Liver (tissue), 9 donors: Measurements from ENCODE around the gene DSG3. TPM values are rescaled to one million over a fixed set of nuclear protein-coding genes. Genes with fewer than 3 reads are reported as not detected.

Experiments used
- DNase-seq: peaks from one replicate; pipeline ENCODE4 v3.0.0-alpha.2; 2017; ENCODE audit warnings: low spot score
- H3K27ac ChIP-seq, 2 donors: one replicate each; pipeline ENCODE4 v1.7.0; 2013; ENCODE audit warnings: inconsistent platforms in 2 of 2, low read length in 2 of 2, control low read depth in 1 of 2, low read depth in 1 of 2, mild to moderate bottlenecking in 1 of 2
- H3K27me3 ChIP-seq, 4 donors: one replicate each; pipeline versions ENCODE4 v1.6.1 to v1.7.0; 2013; ENCODE audit warnings: low read length in 3 of 4, inconsistent platforms in 1 of 4, mild to moderate bottlenecking in 1 of 4, moderate library complexity in 1 of 4; ENCODE audit not compliant: control insufficient read depth in 4 of 4, insufficient read depth in 4 of 4
- H3K36me3 ChIP-seq, 4 donors: one replicate each; pipeline versions ENCODE4 v1.6.1 to v1.7.0; 2013; ENCODE audit warnings: low read length in 3 of 4, mild to moderate bottlenecking in 3 of 4, low read depth in 1 of 4, moderate library complexity in 1 of 4; ENCODE audit not compliant: control insufficient read depth in 4 of 4, insufficient read depth in 3 of 4
- H3K4me1 ChIP-seq, 4 donors: one replicate each; pipeline versions ENCODE4 v1.6.1 to v1.7.0; 2013; ENCODE audit warnings: low read length in 3 of 4, mild to moderate bottlenecking in 3 of 4, moderate library complexity in 1 of 4; ENCODE audit not compliant: control insufficient read depth in 4 of 4, insufficient read depth in 4 of 4
- H3K4me3 ChIP-seq, 3 donors: one replicate each; pipeline versions ENCODE4 v1.6.1 to v1.7.0; 2013; ENCODE audit warnings: low read length in 3 of 3, control low read depth in 1 of 3, low read depth in 1 of 3, mild to moderate bottlenecking in 1 of 3
- H3K9ac ChIP-seq, 2 donors: one replicate each; pipeline ENCODE4 v1.7.0; 2013; ENCODE audit warnings: low read length in 2 of 2, mild to moderate bottlenecking in 2 of 2, moderate library complexity in 2 of 2, control low read depth in 1 of 2, low read depth in 1 of 2
- H3K9me3 ChIP-seq, 4 donors: one replicate each; pipeline versions ENCODE4 v1.6.1 to v1.7.0; 2013; ENCODE audit warnings: low read length in 3 of 4; ENCODE audit not compliant: control insufficient read depth in 4 of 4
- EGR1 ChIP-seq, 2 donors: IDR thresholded peaks; 2 replicates each; pipeline ENCODE4 v1.6.1; 2016 to 2018; ENCODE audit warnings: antibody characterized with exemption in 2 of 2, low read depth in 2 of 2
- FOXA1 ChIP-seq: IDR thresholded peaks from 2 replicates; pipeline ENCODE4 v1.6.1; 2016; ENCODE audit warnings: antibody characterized with exemption
- FOXA2 ChIP-seq: IDR thresholded peaks from 2 replicates; pipeline ENCODE4 v1.6.1; 2016; ENCODE audit warnings: antibody characterized with exemption
- GABPA ChIP-seq, 2 donors: IDR thresholded peaks in 1 of 2; conservative IDR thresholded peaks in 1 of 2; 2 replicates each; pipeline ENCODE4 v1.6.1; 2016; ENCODE audit warnings: antibody characterized with exemption in 2 of 2, mild to moderate bottlenecking in 1 of 2, moderate library complexity in 1 of 2
- HNF4A ChIP-seq, 2 donors: conservative IDR thresholded peaks; 2 replicates each; pipeline ENCODE4 v1.6.1; 2016; ENCODE audit warnings: antibody characterized with exemption in 2 of 2, mild to moderate bottlenecking in 2 of 2
- HNF4G ChIP-seq: IDR thresholded peaks from 2 replicates; pipeline ENCODE4 v1.6.1; 2016; ENCODE audit warnings: antibody characterized with exemption
- JUND ChIP-seq, 2 donors: IDR thresholded peaks; 2 replicates each; pipeline ENCODE4 v1.6.1; 2016; ENCODE audit warnings: antibody characterized with exemption in 2 of 2
- NR2F2 ChIP-seq: IDR thresholded peaks from 2 replicates; pipeline ENCODE4 v1.6.1; 2016; ENCODE audit warnings: antibody characterized with exemption
- RAD21 ChIP-seq, 2 donors: IDR thresholded peaks; 2 replicates each; pipeline ENCODE4 v1.6.1; 2016; ENCODE audit warnings: antibody characterized with exemption in 2 of 2, mild to moderate bottlenecking in 2 of 2
- RXRA ChIP-seq, 2 donors: IDR thresholded peaks; 2 replicates each; pipeline ENCODE4 v1.6.1; 2017 to 2018; ENCODE audit warnings: antibody characterized with exemption in 2 of 2, mild to moderate bottlenecking in 1 of 2
- SP1 ChIP-seq: IDR thresholded peaks from 2 replicates; pipeline ENCODE4 v1.6.1; 2018; ENCODE audit warnings: antibody characterized with exemption, mild to moderate bottlenecking
- TAF1 ChIP-seq: conservative IDR thresholded peaks from 2 replicates; pipeline ENCODE4 v1.6.1; 2016; ENCODE audit warnings: antibody characterized with exemption, mild to moderate bottlenecking
- YY1 ChIP-seq: IDR thresholded peaks from 2 replicates; pipeline ENCODE4 v1.6.1; 2016; ENCODE audit warnings: antibody characterized with exemption, mild to moderate bottlenecking
- WGBS: extraction: QIAGEN DNeasy Blood & Tissue Kit; methylation state at CpG from one replicate; pipeline ENCODE4 v1.1.7; 2013; 5-methylcytosine and 5-hydroxymethylcytosine counted together
- polyA plus RNA-seq, 2 donors: library from polyadenylated mRNA; stranded (reverse) in 1 of 2; unstranded in 1 of 2; fragments of 200-250 nt in 1 of 2; fragments of >200 nt in 1 of 2; fragmentation: Nextera tagmentation in 1 of 2; extraction: Ambion mirVana in 1 of 2; gene quantifications; one replicate each; pipeline versions ENCODE4 v1.2.1 to v1.2.3, GENCODE V29; 2013 to 2015
- total RNA-seq, 2 donors: library from RNA; depleted of rRNA; stranded (reverse); fragments of >200 nt; gene quantifications; one replicate each; pipeline ENCODE4 v1.2.3, GENCODE V29; 2014
- TF ChIP-seq, protein P1 (sequence below): IDR thresholded peaks from 2 replicates; pipeline ENCODE4 v1.6.1; 2016; ENCODE audit warnings: antibody characterized with exemption, mild to moderate bottlenecking
- TF ChIP-seq, protein P2 (sequence below): IDR thresholded peaks from 2 replicates; pipeline ENCODE4 v1.6.1; 2016; ENCODE audit warnings: antibody characterized with exemption
- TF ChIP-seq, protein P3 (sequence below): IDR thresholded peaks from 2 replicates; pipeline ENCODE4 v1.6.1; 2016; ENCODE audit warnings: antibody characterized with exemption
- TF ChIP-seq, protein P4 (sequence below): IDR thresholded peaks from 2 replicates; pipeline ENCODE4 v1.6.1; 2016; ENCODE audit warnings: antibody characterized with exemption
- TF ChIP-seq, protein P5 (sequence below): fragments of 150-350 bp; IDR thresholded peaks from 2 replicates; pipeline ENCODE4 v1.5.1; 2017; ENCODE audit warnings: improper control_type of control experiment, low read depth, low read length; ENCODE audit not compliant: missing input control
- donor health status: healthy.
- donor health status: healthy.
- donor health status: healthy.
- donor health status: healthy.
- donor health status: healthy.

Gene DSG3
- total and polyA plus RNA-seq, 4 donors, result not detected

DNA sequence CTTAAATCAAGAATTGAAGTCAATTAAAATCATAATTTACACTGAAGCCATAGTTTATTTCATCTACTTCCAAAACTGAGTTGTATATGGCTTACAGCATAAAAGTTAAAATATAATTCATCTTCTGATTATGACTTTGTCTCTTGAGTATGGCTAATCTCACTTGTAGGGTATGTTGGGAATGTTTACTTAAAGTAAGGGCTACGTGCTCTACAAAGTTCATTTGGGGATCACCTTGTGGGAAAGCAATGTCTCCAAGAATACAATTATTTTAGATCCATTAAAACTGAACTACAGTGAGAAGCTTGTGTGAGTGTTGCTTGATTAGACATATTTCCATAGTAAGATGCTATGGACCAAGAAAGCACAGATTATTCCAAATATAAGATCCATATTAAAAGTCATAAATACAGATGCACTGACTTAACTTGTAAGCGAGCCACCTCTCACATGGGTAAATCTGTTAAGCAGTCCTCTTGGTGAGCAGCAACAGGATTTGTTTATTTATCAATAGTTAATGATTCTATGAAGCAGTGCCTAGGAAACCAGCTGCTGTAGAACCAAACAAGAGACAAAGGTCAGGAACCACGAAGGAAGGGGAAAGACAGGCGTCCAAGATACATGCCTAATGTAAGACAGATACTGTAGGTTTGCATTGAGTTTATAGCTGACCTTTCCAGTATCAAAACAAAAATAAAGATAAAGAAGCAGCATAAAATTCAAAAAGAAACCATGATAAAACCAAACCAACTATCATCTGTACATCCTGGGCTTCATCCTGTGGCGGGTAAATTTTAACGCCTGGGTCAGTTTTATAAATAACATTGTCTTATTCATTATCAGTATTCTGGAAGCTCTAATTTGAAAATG, 46.1 kb upstream of the DSG3 start:
- H3K4me3 ChIP-seq, result peak overlapping the region; percentile 7 to 39 (median 18)
- no peaks in the 10 kb centered on the region for H3K36me3 ChIP-seq
- H3K9me3 ChIP-seq, result no peaks in the 10 kb centered on the region
- peak overlapping the region; percentile 82 for H3K27ac ChIP-seq
- H3K4me1 ChIP-seq, result peaks cover 5 to 26% (median 19%) of the 10 kb centered on the region in 4 donors
- peak overlapping the region in 1 of 2 donors; percentile 43 for H3K9ac ChIP-seq
- 18% methylated on average over 6 of the region's 6 CpGs for WGBS
- no peaks in the 10 kb centered on the region for H3K27me3 ChIP-seq
- TF ChIP-seq FOXA2, result peak; percentile 32
- TF ChIP-seq TAF1, result no peak
- TF ChIP-seq EGR1 (IDR thresholded peaks at IDR 0.05; ENCODE audit: low read depth in 2 of 2), result no peak
- TF ChIP-seq, protein P1, sequence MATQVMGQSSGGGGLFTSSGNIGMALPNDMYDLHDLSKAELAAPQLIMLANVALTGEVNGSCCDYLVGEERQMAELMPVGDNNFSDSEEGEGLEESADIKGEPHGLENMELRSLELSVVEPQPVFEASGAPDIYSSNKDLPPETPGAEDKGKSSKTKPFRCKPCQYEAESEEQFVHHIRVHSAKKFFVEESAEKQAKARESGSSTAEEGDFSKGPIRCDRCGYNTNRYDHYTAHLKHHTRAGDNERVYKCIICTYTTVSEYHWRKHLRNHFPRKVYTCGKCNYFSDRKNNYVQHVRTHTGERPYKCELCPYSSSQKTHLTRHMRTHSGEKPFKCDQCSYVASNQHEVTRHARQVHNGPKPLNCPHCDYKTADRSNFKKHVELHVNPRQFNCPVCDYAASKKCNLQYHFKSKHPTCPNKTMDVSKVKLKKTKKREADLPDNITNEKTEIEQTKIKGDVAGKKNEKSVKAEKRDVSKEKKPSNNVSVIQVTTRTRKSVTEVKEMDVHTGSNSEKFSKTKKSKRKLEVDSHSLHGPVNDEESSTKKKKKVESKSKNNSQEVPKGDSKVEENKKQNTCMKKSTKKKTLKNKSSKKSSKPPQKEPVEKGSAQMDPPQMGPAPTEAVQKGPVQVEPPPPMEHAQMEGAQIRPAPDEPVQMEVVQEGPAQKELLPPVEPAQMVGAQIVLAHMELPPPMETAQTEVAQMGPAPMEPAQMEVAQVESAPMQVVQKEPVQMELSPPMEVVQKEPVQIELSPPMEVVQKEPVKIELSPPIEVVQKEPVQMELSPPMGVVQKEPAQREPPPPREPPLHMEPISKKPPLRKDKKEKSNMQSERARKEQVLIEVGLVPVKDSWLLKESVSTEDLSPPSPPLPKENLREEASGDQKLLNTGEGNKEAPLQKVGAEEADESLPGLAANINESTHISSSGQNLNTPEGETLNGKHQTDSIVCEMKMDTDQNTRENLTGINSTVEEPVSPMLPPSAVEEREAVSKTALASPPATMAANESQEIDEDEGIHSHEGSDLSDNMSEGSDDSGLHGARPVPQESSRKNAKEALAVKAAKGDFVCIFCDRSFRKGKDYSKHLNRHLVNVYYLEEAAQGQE, result peak; percentile 48
- TF ChIP-seq RXRA (IDR thresholded peaks at IDR 0.05), result peak; percentile 61 to 64
- TF ChIP-seq HNF4G, result peak; percentile 52
- no peak for TF ChIP-seq FOXA1
- no peak for TF ChIP-seq GABPA (IDR thresholded peaks at IDR 0.05 in 1 of 2, conservative IDR thresholded peaks at IDR 0.05 in 1 of 2)
- TF ChIP-seq JUND (IDR thresholded peaks at IDR 0.05), result peak in 1 of 2 donors; percentile 63
- TF ChIP-seq, protein P2, sequence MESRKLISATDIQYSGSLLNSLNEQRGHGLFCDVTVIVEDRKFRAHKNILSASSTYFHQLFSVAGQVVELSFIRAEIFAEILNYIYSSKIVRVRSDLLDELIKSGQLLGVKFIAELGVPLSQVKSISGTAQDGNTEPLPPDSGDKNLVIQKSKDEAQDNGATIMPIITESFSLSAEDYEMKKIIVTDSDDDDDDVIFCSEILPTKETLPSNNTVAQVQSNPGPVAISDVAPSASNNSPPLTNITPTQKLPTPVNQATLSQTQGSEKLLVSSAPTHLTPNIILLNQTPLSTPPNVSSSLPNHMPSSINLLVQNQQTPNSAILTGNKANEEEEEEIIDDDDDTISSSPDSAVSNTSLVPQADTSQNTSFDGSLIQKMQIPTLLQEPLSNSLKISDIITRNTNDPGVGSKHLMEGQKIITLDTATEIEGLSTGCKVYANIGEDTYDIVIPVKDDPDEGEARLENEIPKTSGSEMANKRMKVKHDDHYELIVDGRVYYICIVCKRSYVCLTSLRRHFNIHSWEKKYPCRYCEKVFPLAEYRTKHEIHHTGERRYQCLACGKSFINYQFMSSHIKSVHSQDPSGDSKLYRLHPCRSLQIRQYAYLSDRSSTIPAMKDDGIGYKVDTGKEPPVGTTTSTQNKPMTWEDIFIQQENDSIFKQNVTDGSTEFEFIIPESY, result no peak
- TF ChIP-seq, protein P3, sequence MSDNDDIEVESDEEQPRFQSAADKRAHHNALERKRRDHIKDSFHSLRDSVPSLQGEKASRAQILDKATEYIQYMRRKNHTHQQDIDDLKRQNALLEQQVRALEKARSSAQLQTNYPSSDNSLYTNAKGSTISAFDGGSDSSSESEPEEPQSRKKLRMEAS, result peak; percentile 32
- TF ChIP-seq HNF4A (conservative IDR thresholded peaks at IDR 0.05), result peak; percentile 71 to 72
- no peak for TF ChIP-seq YY1
- peak; percentile 9 for TF ChIP-seq NR2F2
- TF ChIP-seq, protein P4, sequence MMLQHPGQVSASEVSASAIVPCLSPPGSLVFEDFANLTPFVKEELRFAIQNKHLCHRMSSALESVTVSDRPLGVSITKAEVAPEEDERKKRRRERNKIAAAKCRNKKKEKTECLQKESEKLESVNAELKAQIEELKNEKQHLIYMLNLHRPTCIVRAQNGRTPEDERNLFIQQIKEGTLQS, result no peak
- peak; percentile 90 for TF ChIP-seq SP1
- TF ChIP-seq, protein P5, sequence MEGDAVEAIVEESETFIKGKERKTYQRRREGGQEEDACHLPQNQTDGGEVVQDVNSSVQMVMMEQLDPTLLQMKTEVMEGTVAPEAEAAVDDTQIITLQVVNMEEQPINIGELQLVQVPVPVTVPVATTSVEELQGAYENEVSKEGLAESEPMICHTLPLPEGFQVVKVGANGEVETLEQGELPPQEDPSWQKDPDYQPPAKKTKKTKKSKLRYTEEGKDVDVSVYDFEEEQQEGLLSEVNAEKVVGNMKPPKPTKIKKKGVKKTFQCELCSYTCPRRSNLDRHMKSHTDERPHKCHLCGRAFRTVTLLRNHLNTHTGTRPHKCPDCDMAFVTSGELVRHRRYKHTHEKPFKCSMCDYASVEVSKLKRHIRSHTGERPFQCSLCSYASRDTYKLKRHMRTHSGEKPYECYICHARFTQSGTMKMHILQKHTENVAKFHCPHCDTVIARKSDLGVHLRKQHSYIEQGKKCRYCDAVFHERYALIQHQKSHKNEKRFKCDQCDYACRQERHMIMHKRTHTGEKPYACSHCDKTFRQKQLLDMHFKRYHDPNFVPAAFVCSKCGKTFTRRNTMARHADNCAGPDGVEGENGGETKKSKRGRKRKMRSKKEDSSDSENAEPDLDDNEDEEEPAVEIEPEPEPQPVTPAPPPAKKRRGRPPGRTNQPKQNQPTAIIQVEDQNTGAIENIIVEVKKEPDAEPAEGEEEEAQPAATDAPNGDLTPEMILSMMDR, result no peak
- peak; percentile 11 to 23 for TF ChIP-seq RAD21 (IDR thresholded peaks at IDR 0.05)
- DNase-seq, result no peak
